HG03103 (cell line): Measurements from ENCODE around the gene PTPRN2.
"Not testable (repeated sequence)": the region's sequence is repeated elsewhere in the genome, so short reads cannot be mapped to it uniquely, and the experiment has no call there.

Experiments used
- ATAC-seq: cut with Tn5 transposase; IDR thresholded peaks from one replicate; pipeline ENCODE4 v1.9.1; 2021; ENCODE audit warnings: low read depth; ENCODE audit not compliant: unreplicated experiment

The PTPRN2 gene

GRCh38 chr7:157922576-157922975 is 665.0 kb downstream of the PTPRN2 start:
- no peak for ATAC-seq

GRCh38 chr7:157918326-157919080 is 669.1 kb downstream of the PTPRN2 start:
- ATAC-seq = no peak

- ATAC-seq = no peak
Measured at GRCh38 chr7:157916946-157917640, 670.5 kb downstream of the PTPRN2 start.

- no peak for ATAC-seq
Measured at GRCh38 chr7:157910446-157910845, 677.2 kb downstream of the PTPRN2 start.

- not testable (repeated sequence) for ATAC-seq
Measured at GRCh38 chr7:157910045-157910444, 677.6 kb downstream of the PTPRN2 start.

- no peak for ATAC-seq
Measured at GRCh38 chr7:157909370-157909769, 678.3 kb downstream of the PTPRN2 start.

GRCh38 chr7:157908006-157908782 is 679.4 kb downstream of the PTPRN2 start:
- ATAC-seq = no peak

- ATAC-seq = no peak
Measured at GRCh38 chr7:157907091-157907490, 680.5 kb downstream of the PTPRN2 start.

GRCh38 chr7:157906583-157906982 is 681.0 kb downstream of the PTPRN2 start:
- ATAC-seq = no peak

GRCh38 chr7:157905651-157906461 is 681.8 kb downstream of the PTPRN2 start:
- ATAC-seq = no peak

GRCh38 chr7:157904866-157905570 is 682.6 kb downstream of the PTPRN2 start:
- ATAC-seq = no peak

GRCh38 chr7:157904211-157904865 is 683.3 kb downstream of the PTPRN2 start:
- ATAC-seq = no peak

- ATAC-seq = no peak
Measured at GRCh38 chr7:157903710-157904109, 683.9 kb downstream of the PTPRN2 start.

- no peak for ATAC-seq
Measured at GRCh38 chr7:157903296-157903695, 684.3 kb downstream of the PTPRN2 start.

GRCh38 chr7:157901816-157902610 is 685.6 kb downstream of the PTPRN2 start:
- ATAC-seq = not testable (repeated sequence)

GRCh38 chr7:157901166-157901565 is 686.5 kb downstream of the PTPRN2 start:
- ATAC-seq = no peak

- ATAC-seq = no peak
Measured at GRCh38 chr7:157900556-157900955, 687.1 kb downstream of the PTPRN2 start.

GRCh38 chr7:157900011-157900410 is 687.6 kb downstream of the PTPRN2 start:
- no peak for ATAC-seq
